OCI-LY3 (cell line): ENCODE measurements around the gene LCE1C.

ENCODE experiments used
- H2AFZ ChIP-seq: fragments of 200-600, 300-600 bp; shearing (Covaris generic); 2 replicates; pipeline ENCODE4 v1.6.0; 2014; ENCODE audit warnings: antibody characterized with exemption, low read depth, low read length
- H3K27ac ChIP-seq: fragments of 200-600, 300-600 bp; sonication (generic); 2 replicates; pipeline ENCODE4 v1.5.1; 2014; ENCODE audit warnings: mild to moderate bottlenecking, low read length, moderate library complexity, mixed read lengths
- H3K27me3 ChIP-seq: fragments of 200-600, 300-600 bp; sonication (generic); 2 replicates; pipeline ENCODE4 v1.6.1; 2014; ENCODE audit warnings: low read depth, low read length, mixed read lengths
- H3K36me3 ChIP-seq: fragments of 200-600, 300-600 bp; sonication (generic); replicated peaks from 2 replicates; pipeline ENCODE3; 2014; ENCODE audit warnings: low read depth, low read length, mixed read lengths
- H3K4me1 ChIP-seq: fragments of 300-600, 200-600 bp; sonication (generic); 2 replicates; pipeline ENCODE4 v1.6.1; 2014; ENCODE audit warnings: low read length, mixed read lengths
- H3K4me2 ChIP-seq: fragments of 200-600, 300-600 bp; sonication (generic); 2 replicates; pipeline ENCODE4 v1.6.1; 2014; ENCODE audit warnings: low read length, mixed read lengths
- H3K4me3 ChIP-seq: fragments of 300-600, 200-600 bp; sonication (generic); 2 replicates; pipeline ENCODE4 v1.5.1; 2014; ENCODE audit warnings: antibody characterized with exemption, mild to moderate bottlenecking, low read length, moderate library complexity
- H3K79me2 ChIP-seq: fragments of 300-600, 200-600 bp; shearing (Covaris generic); 2 replicates; pipeline ENCODE4 v1.6.1; 2014; ENCODE audit warnings: mild to moderate bottlenecking, low read length, mixed read lengths
- H3K9ac ChIP-seq: fragments of 300-600, 200-600 bp; shearing (Covaris generic); 2 replicates; pipeline ENCODE4 v1.6.0; 2014; ENCODE audit warnings: mild to moderate bottlenecking, low read length, moderate library complexity
- H3K9me3 ChIP-seq: fragments of 200-600, 300-600 bp; shearing (Covaris generic); 2 replicates; pipeline ENCODE4 v1.6.1; 2014; ENCODE audit warnings: low read length, mixed read lengths; ENCODE audit not compliant: insufficient read depth
- H4K20me1 ChIP-seq: fragments of 200-600, 300-600 bp; sonication (generic); 2 replicates; pipeline ENCODE4 v1.6.1; 2016; ENCODE audit warnings: low read length, mixed read lengths; ENCODE audit not compliant: insufficient read depth
- CTCF ChIP-seq: fragments of 200-600, 300-600 bp; sonication (generic); IDR thresholded peaks from 2 replicates; pipeline ENCODE4 v1.5.1; 2014; ENCODE audit warnings: antibody characterized with exemption, low read length, low read depth
- EZH2phosphoT487 ChIP-seq: fragments of 200-600 bp; shearing (Covaris generic); IDR thresholded peaks from 2 replicates; pipeline ENCODE4 v1.6.1; 2018; ENCODE audit warnings: antibody characterized with exemption, mixed run types, low read depth

LCE1C gene

GRCh38 chr1:152761609-152762213 lies 44.7 kb downstream of the LCE1C start:
- Histone ChIP-seq H3K4me3 (no peak overlapping the region), H3K4me1 (no peaks in the 10 kb centered on the region), H3K36me3 (no peaks in the 10 kb centered on the region), H4K20me1 (no peaks in the 10 kb centered on the region), H3K9me3 (no peaks in the 10 kb centered on the region), H3K27me3 (peaks cover 24% of the 10 kb centered on the region), H3K79me2 (no peaks in the 10 kb centered on the region), H3K27ac (no peak overlapping the region), H3K9ac (no peak overlapping the region), H3K4me2 (no peak overlapping the region), H2AFZ (no peak overlapping the region)
- TF ChIP-seq CTCF (no peak), EZH2phosphoT487 (no peak)

GRCh38 chr1:152760551-152761190 lies 45.8 kb downstream of the LCE1C start:
- Histone ChIP-seq H3K27ac (no peak overlapping the region), H3K9me3 (no peaks in the 10 kb centered on the region), H2AFZ (no peak overlapping the region), H3K79me2 (no peaks in the 10 kb centered on the region), H3K36me3 (no peaks in the 10 kb centered on the region), H4K20me1 (no peaks in the 10 kb centered on the region), H3K4me2 (no peak overlapping the region), H3K9ac (no peak overlapping the region), H3K4me1 (no peaks in the 10 kb centered on the region), H3K4me3 (no peak overlapping the region), H3K27me3 (peaks cover 27% of the 10 kb centered on the region; the same call in 1 of the 2 replicates)
- no peak for TF ChIP-seq CTCF
- no peak for TF ChIP-seq EZH2phosphoT487

GRCh38 chr1:152759453-152760173 lies 46.8 kb downstream of the LCE1C start:
- H3K27me3 ChIP-seq: peaks cover 28% of the 10 kb centered on the region; the same call in 1 of the 2 replicates
- H3K4me2 ChIP-seq: no peak overlapping the region
- no peak overlapping the region for H3K27ac ChIP-seq
- no peak overlapping the region for H3K4me3 ChIP-seq
- H3K9me3 ChIP-seq: no peaks in the 10 kb centered on the region
- no peak for TF ChIP-seq EZH2phosphoT487
- TF ChIP-seq CTCF: no peak
- H3K9ac ChIP-seq: no peak overlapping the region
- H3K79me2 ChIP-seq: no peaks in the 10 kb centered on the region
- no peaks in the 10 kb centered on the region for H3K4me1 ChIP-seq
- no peaks in the 10 kb centered on the region for H3K36me3 ChIP-seq
- no peak overlapping the region for H2AFZ ChIP-seq
- H4K20me1 ChIP-seq: no peaks in the 10 kb centered on the region

- Histone ChIP-seq H3K79me2 (no peaks in the 10 kb centered on the region), H3K27me3 (peaks cover 31% of the 10 kb centered on the region)
These were observed 47.8 kb downstream of the LCE1C start for GRCh38 chr1:152758636-152759035.

More at GRCh38 chr1:152758636-152759035, 47.8 kb downstream of the LCE1C start:
- no peak overlapping the region for H3K27ac ChIP-seq
- H4K20me1 ChIP-seq: no peaks in the 10 kb centered on the region
- no peak overlapping the region for H3K9ac ChIP-seq
- no peak overlapping the region for H3K4me3 ChIP-seq
- TF ChIP-seq CTCF (no peak), EZH2phosphoT487 (no peak)
- H2AFZ ChIP-seq: no peak overlapping the region
- H3K9me3 ChIP-seq: no peaks in the 10 kb centered on the region
- no peaks in the 10 kb centered on the region for H3K36me3 ChIP-seq
- H3K4me2 ChIP-seq: no peak overlapping the region
- no peaks in the 10 kb centered on the region for H3K4me1 ChIP-seq
